ENCODE measurements around the gene HOXA2. TPM values are rescaled to one million over a fixed set of nuclear protein-coding genes. Genes with fewer than 3 reads are reported as not detected.

The HOXA2 gene
- polyA plus RNA-seq, 1 donor (not counting 4 experiments of a cell fraction or from before 2014, with no cell fraction given) = 0.71 TPM

- no peaks in the 10 kb centered on the region for H3K36me3 ChIP-seq (ENCODE audit: control insufficient read depth in 2 of 2, extremely low read depth in 1 of 2, insufficient read depth in 2 of 2, low read length in 2 of 2)
- H3K4me1 ChIP-seq (ENCODE audit: control insufficient read depth, extremely low read depth, insufficient read depth, low read length) = peaks cover 31% of the 10 kb centered on the region
- H2AFZ ChIP-seq (ENCODE audit: control insufficient read depth, low read length) = peak overlapping the region; percentile 52
- FAIRE-seq = peak; percentile 52
- H3K4me2 ChIP-seq (ENCODE audit: control insufficient read depth, extremely low read depth, insufficient read depth, low read depth, low read length) = peak overlapping the region; percentile 93
- dilution Hi-C loops (cut with MboI; ENCODE audit: extremely low pct_ligation_motif_present, low sequenced_read_pairs) = no loop called here
- peak overlapping the region in 2 of 3 experiments; percentile 41 to 72 for H3K4me3 ChIP-seq (ENCODE audit: control insufficient read depth in 2 of 3, extremely low read depth in 1 of 3, insufficient read depth in 2 of 3, low read depth in 1 of 3, low read length in 3 of 3)
- no peaks in the 10 kb centered on the region for H3K9me1 ChIP-seq (ENCODE audit: control insufficient read depth, extremely low read depth, insufficient read depth, low read length)
- H4K20me1 ChIP-seq (ENCODE audit: control insufficient read depth, extremely low read depth, insufficient read depth, low read length) = no peaks in the 10 kb centered on the region
- peak overlapping the region; percentile 61 for H3K9ac ChIP-seq (ENCODE audit: control insufficient read depth, extremely low read depth, insufficient read depth, low read length)
- H3K9me3 ChIP-seq (ENCODE audit: control insufficient read depth, low read depth, low read length) = no peaks in the 10 kb centered on the region
- H3K79me2 ChIP-seq (ENCODE audit: control insufficient read depth, insufficient read depth, low read length) = peaks cover 32% of the 10 kb centered on the region
- DNase-seq (ENCODE audit: low read depth, low spot score) = no peak
- H3K27me3 ChIP-seq (ENCODE audit: control insufficient read depth, extremely low read depth, insufficient read depth, low read length) = no peaks in the 10 kb centered on the region
- H3K27ac ChIP-seq (ENCODE audit: control insufficient read depth, insufficient read depth, low read length) = peak overlapping the region; percentile 67
- no peak for TF ChIP-seq EZH2 (IDR thresholded peaks at IDR 0.05; ENCODE audit: low read length)
- no peak for TF ChIP-seq CTCF (optimal IDR thresholded peaks at IDR 0.05 in 1 of 3, IDR thresholded peaks at IDR 0.05 in 1 of 3, conservative IDR thresholded peaks at IDR 0.05 in 1 of 3; ENCODE audit: extremely low read depth in 1 of 3, insufficient read depth in 2 of 3, low read length in 3 of 3)
Observed at GRCh38 chr7:27110186-27111031, 7.9 kb upstream of the HOXA2 start.

GRCh38 chr7:27109466-27110185, 7.1 kb upstream of the HOXA2 start:
- DNase-seq (ENCODE audit: low read depth, low spot score) = no peak
- TF ChIP-seq CTCF (optimal IDR thresholded peaks at IDR 0.05 in 1 of 3, IDR thresholded peaks at IDR 0.05 in 1 of 3, conservative IDR thresholded peaks at IDR 0.05 in 1 of 3; ENCODE audit: extremely low read depth in 1 of 3, insufficient read depth in 2 of 3, low read length in 3 of 3) (no peak), EZH2 (IDR thresholded peaks at IDR 0.05; ENCODE audit: low read length) (no peak)
- Histone ChIP-seq H3K4me1 (ENCODE audit: control insufficient read depth, extremely low read depth, insufficient read depth, low read length) (peaks cover 31% of the 10 kb centered on the region), H3K9me3 (ENCODE audit: control insufficient read depth, low read depth, low read length) (no peaks in the 10 kb centered on the region), H3K4me2 (ENCODE audit: control insufficient read depth, extremely low read depth, insufficient read depth, low read depth, low read length) (no peak overlapping the region), H3K79me2 (ENCODE audit: control insufficient read depth, insufficient read depth, low read length) (peaks cover 32% of the 10 kb centered on the region), H3K4me3 (ENCODE audit: control insufficient read depth in 2 of 3, extremely low read depth in 1 of 3, insufficient read depth in 2 of 3, low read depth in 1 of 3, low read length in 3 of 3) (no peak overlapping the region), H2AFZ (ENCODE audit: control insufficient read depth, low read length) (no peak overlapping the region), H3K27me3 (ENCODE audit: control insufficient read depth, extremely low read depth, insufficient read depth, low read length) (no peaks in the 10 kb centered on the region), H3K27ac (ENCODE audit: control insufficient read depth, insufficient read depth, low read length) (no peak overlapping the region), H3K9me1 (ENCODE audit: control insufficient read depth, extremely low read depth, insufficient read depth, low read length) (no peaks in the 10 kb centered on the region), H3K9ac (ENCODE audit: control insufficient read depth, extremely low read depth, insufficient read depth, low read length) (no peak overlapping the region), H3K36me3 (ENCODE audit: control insufficient read depth in 2 of 2, extremely low read depth in 1 of 2, insufficient read depth in 2 of 2, low read length in 2 of 2) (no peaks in the 10 kb centered on the region), H4K20me1 (ENCODE audit: control insufficient read depth, extremely low read depth, insufficient read depth, low read length) (no peaks in the 10 kb centered on the region)
- FAIRE-seq = no peak
- dilution Hi-C loops (cut with MboI; ENCODE audit: extremely low pct_ligation_motif_present, low sequenced_read_pairs) = no loop called here

Data from keratinocyte (primary cell).